Measurements from ENCODE around the gene GABRB2.

- TF ChIP-seq, protein P1, sequence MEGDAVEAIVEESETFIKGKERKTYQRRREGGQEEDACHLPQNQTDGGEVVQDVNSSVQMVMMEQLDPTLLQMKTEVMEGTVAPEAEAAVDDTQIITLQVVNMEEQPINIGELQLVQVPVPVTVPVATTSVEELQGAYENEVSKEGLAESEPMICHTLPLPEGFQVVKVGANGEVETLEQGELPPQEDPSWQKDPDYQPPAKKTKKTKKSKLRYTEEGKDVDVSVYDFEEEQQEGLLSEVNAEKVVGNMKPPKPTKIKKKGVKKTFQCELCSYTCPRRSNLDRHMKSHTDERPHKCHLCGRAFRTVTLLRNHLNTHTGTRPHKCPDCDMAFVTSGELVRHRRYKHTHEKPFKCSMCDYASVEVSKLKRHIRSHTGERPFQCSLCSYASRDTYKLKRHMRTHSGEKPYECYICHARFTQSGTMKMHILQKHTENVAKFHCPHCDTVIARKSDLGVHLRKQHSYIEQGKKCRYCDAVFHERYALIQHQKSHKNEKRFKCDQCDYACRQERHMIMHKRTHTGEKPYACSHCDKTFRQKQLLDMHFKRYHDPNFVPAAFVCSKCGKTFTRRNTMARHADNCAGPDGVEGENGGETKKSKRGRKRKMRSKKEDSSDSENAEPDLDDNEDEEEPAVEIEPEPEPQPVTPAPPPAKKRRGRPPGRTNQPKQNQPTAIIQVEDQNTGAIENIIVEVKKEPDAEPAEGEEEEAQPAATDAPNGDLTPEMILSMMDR (IDR thresholded peaks at IDR 0.05; ENCODE audit: insufficient read depth, low read length, poor library complexity, severe bottlenecking), result no peak
- no peak for TF ChIP-seq EZH2phosphoT487 (conservative IDR thresholded peaks at IDR 0.05; ENCODE audit: low read length)
Measured at GRCh38 chr5:161344234-161344633, 202.3 kb downstream of the GABRB2 start.

Data from SU-DHL-6 (cell line).